ENCODE results near the gene SPECC1.
A peak's percentile ranks its signal among the peaks of the same experiment; 100 is the strongest.

SPECC1 gene

GRCh38 chr17:20203018-20203417, 193.9 kb downstream of the SPECC1 start:
- DNase-seq (ENCODE audit: low read depth), result no peak
- no peak overlapping the region for H3K4me3 ChIP-seq (ENCODE audit: low read depth, low read length)
- TF ChIP-seq, protein P1, sequence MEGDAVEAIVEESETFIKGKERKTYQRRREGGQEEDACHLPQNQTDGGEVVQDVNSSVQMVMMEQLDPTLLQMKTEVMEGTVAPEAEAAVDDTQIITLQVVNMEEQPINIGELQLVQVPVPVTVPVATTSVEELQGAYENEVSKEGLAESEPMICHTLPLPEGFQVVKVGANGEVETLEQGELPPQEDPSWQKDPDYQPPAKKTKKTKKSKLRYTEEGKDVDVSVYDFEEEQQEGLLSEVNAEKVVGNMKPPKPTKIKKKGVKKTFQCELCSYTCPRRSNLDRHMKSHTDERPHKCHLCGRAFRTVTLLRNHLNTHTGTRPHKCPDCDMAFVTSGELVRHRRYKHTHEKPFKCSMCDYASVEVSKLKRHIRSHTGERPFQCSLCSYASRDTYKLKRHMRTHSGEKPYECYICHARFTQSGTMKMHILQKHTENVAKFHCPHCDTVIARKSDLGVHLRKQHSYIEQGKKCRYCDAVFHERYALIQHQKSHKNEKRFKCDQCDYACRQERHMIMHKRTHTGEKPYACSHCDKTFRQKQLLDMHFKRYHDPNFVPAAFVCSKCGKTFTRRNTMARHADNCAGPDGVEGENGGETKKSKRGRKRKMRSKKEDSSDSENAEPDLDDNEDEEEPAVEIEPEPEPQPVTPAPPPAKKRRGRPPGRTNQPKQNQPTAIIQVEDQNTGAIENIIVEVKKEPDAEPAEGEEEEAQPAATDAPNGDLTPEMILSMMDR (IDR thresholded peaks at IDR 0.05; ENCODE audit: control insufficient read depth, extremely low read depth, insufficient read depth), result no peak

DNA sequence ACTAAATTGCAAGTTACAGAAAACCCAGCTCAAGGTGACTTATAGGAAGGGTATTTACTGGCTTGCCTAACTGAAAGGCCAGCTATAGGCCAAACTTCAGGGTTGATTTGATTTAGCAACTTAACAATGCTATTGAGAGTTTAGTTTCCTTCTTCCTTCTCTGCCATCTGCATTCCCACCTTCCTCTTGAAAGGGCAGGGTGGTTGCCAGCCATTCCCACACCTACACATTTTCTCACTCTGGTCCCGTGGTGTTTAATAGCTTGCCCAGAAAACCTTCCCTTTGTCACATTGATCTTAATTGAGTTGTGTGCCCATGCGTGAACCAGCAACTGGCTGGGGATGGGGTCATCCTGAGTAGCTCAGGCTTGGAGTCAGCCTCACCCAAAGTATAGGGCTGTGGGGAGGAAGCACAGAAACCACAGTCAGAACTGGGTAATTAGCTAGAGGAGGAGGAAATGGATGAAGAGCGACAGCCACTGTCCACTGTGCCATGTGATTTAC, 194.7 kb downstream of the SPECC1 start:
- DNase-seq (ENCODE audit: low read depth), result no peak
- no peak overlapping the region for H3K4me3 ChIP-seq (ENCODE audit: low read depth, low read length)
- TF ChIP-seq, protein P1 (IDR thresholded peaks at IDR 0.05; ENCODE audit: control insufficient read depth, extremely low read depth, insufficient read depth), result no peak

DNA sequence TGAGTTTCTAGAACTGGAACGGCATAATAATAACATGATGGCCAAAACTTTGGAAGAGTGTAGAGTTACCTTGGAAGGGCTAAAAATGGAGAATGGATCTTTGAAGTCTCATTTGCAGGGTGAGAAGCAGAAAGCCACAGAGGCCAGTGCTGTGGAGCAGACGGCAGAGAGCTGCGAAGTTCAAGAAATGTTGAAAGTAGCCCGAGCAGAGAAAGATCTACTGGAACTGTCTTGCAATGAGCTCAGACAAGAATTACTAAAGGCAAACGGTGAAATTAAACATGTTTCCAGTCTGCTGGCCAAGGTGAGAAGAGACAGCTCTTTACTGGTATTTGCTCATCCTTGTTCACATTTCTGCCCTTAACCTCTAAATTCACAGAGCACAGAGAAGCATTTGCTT, 196.4 kb downstream of the SPECC1 start:
- TF ChIP-seq, protein P1 (IDR thresholded peaks at IDR 0.05; ENCODE audit: control insufficient read depth, extremely low read depth, insufficient read depth), result no peak
- H3K4me3 ChIP-seq (ENCODE audit: low read depth, low read length), result no peak overlapping the region
- DNase-seq (ENCODE audit: low read depth), result no peak

- 0 out of 2 replicates have a peak overlapping the region, but pooled peaks have one; percentile 1 for H3K4me3 ChIP-seq (ENCODE audit: low read depth, low read length)
- DNase-seq (ENCODE audit: low read depth), result no peak
- TF ChIP-seq, protein P1 (IDR thresholded peaks at IDR 0.05; ENCODE audit: control insufficient read depth, extremely low read depth, insufficient read depth), result no peak
Observed at GRCh38 chr17:20206068-20206467, 196.9 kb downstream of the SPECC1 start.

- TF ChIP-seq, protein P1 (IDR thresholded peaks at IDR 0.05; ENCODE audit: control insufficient read depth, extremely low read depth, insufficient read depth), result no peak
- DNase-seq (ENCODE audit: low read depth), result peak; percentile 90
Observed at GRCh38 chr17:20206591-20206990, 197.4 kb downstream of the SPECC1 start.

DNA sequence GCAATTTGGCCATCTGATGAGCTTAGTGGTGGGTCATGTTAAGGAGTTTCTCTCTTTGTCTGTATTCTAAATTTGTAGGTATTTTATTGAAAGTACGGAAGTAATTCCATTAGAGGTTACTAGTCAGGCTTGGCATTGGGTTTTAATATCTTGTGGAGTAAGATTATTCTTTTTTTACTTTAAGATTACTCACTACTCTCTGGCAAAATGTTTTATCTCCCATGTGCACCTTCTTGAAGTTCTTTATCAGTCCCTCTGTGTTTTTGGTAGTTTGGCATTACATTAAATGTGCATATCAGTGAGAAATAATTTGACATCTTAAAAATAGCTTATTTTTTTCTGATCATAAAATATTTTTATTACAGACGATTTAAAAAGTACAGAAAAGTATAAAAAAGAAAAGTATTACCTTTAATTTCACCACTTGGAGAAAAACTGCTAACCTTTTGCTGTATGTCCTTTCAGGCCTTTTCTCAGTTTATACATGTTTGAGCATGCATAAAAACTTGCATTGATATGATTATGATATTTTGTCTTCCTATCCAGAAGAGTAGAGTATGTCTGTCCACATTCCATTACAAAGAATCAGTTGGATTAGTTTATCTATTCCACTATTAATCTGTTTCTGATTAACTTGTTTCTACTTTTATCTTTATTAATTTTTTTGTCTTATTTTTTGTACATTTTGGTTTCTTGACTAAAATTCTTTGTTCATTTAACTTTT, 198.3 kb downstream of the SPECC1 start:
- DNase-seq (ENCODE audit: low read depth), result no peak
- TF ChIP-seq, protein P1 (IDR thresholded peaks at IDR 0.05; ENCODE audit: control insufficient read depth, extremely low read depth, insufficient read depth), result no peak
- H3K4me3 ChIP-seq (ENCODE audit: low read depth, low read length), result 0 out of 2 replicates have a peak overlapping the region, but pooled peaks have one; percentile 13

More at GRCh38 chr17:20206591-20206990, 197.4 kb downstream of the SPECC1 start:
- H3K4me3 ChIP-seq (ENCODE audit: low read depth, low read length), result 0 out of 2 replicates have a peak overlapping the region, but pooled peaks have one; percentile 13
